ENCODE results near the gene PAPLN.

GRCh38 chr14:73253721-73254120, 16.4 kb downstream of the PAPLN start:
- no peak for TF ChIP-seq CTCF (IDR thresholded peaks at IDR 0.05; ENCODE audit: insufficient read depth, low read length, poor library complexity, severe bottlenecking)
- no peak for TF ChIP-seq EZH2phosphoT487 (conservative IDR thresholded peaks at IDR 0.05; ENCODE audit: low read length)

Data from SU-DHL-6 (cell line).